VCaP (cell line): Measurements from ENCODE around the gene ZNF658.
"Not testable (repeated sequence)": the region's sequence is repeated elsewhere in the genome, so short reads cannot be mapped to it uniquely, and the experiment has no call there.

Experiments used
- H3K27ac ChIP-seq: fragments of 450-650 bp; 2 replicates; pipeline ENCODE4 v1.5.1; 2017

ZNF658 gene

GRCh38 chr9:66900490-66901131, at the start of gene ZNF658:
ZNF658 (plus strand) TSS chr9:66900725; CDS start chr9:66903562, 2,837 bp downstream.
- H3K27ac ChIP-seq, result not testable (repeated sequence)

- H3K27ac ChIP-seq, result not testable (repeated sequence)
These were observed 38.8 kb upstream of the ZNF658 start for GRCh38 chr9:66861732-66862131.

- not testable (repeated sequence) for H3K27ac ChIP-seq
These were observed 31.9 kb upstream of the ZNF658 start for GRCh38 chr9:66868660-66869059.

DNA sequence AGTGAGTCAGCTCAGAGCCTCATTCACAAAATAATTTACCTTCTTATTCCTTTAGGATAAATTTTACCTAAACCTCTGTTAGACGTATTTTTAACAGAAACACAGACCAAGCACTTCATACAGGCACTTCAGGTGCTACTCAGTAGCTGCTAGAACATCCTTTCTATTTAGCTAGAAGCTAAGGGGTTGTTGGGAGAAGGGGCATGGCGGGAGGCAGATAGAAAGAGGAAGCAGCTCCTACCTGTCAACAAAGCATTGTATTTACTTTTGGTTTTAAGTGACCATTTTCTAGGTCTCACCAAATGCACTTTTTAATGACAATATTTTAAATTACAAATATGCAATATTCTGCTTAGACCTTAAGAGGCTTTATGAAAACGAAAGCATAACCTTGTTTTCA, 19.9 kb upstream of the ZNF658 start:
- not testable (repeated sequence) for H3K27ac ChIP-seq

- not testable (repeated sequence) for H3K27ac ChIP-seq
These were observed 18.7 kb upstream of the ZNF658 start for GRCh38 chr9:66881847-66882246.

GRCh38 chr9:66890334-66890733, 10.2 kb upstream of the ZNF658 start:
- H3K27ac ChIP-seq, result not testable (repeated sequence)

GRCh38 chr9:66901141-66901540, 616 bp downstream of the ZNF658 start:
- not testable (repeated sequence) for H3K27ac ChIP-seq

- H3K27ac ChIP-seq, result not testable (repeated sequence)
These were observed 9.0 kb downstream of the ZNF658 start for GRCh38 chr9:66909560-66909959.

GRCh38 chr9:66920072-66920471, 19.5 kb downstream of the ZNF658 start:
- not testable (repeated sequence) for H3K27ac ChIP-seq

GRCh38 chr9:66936194-66936870, 35.8 kb downstream of the ZNF658 start:
- H3K27ac ChIP-seq, result not testable (repeated sequence)

DNA sequence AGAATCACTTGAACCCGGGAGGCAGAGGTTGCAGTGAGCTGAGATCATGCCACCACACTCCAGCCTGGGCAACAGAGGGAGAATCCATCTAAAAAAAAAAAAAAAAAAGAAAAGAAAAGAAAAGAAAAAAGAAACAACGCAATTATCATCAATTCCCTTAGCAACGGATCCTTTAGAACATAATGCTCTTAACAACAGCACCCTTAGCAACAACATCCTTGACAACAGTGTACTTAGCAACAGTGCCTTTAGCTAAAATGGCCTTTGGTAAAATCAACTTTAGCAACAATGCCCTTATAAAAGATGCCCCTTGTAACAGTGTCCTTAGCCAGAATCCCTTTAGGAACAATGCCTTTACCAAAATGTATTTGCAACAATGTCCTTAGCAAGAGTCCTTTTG, 37.1 kb downstream of the ZNF658 start:
- H3K27ac ChIP-seq, result not testable (repeated sequence)

GRCh38 chr9:66938322-66938721, 37.8 kb downstream of the ZNF658 start:
- H3K27ac ChIP-seq, result not testable (repeated sequence)

DNA sequence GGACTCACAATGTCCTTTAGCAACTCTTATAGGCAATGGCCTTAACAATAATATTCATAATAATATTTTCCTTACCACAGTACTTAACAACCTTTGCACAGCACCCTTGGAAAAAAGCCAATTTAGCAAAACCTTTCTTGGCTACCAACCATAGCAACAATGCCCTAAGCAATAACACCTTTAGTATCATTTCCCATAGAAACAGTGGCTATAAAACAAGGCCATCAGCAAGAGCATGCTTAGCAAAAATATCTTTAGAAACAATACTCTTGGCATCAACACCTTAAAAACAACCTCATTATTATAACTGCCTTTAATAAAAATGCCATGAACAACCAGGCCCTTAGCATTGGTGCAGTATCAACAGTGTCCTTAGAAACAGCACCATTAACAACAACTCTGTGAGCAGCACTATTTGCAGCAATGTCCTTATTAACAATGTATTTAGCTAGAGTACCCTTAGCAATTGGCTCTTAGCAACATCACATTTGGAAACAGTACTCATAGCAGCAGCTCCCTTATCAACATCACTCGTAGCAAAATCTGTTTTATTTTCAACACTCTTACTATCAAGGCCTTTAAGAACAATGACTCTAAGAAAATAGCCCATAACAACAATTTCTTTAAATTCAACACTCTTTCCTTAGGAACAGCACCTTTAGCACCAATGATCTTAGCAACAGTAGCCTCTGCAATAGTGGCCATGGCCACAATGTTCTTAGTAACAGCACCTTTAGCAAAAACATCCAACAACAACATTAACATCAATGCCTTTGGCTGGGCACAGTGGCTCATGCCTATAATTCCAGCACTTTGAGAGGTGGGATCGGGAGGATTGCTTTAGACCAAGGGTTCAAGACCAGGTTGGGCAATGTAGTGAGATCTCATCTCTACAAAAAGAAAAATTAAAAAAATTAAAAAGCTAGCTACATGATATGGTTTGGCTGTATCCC, 39.6 kb downstream of the ZNF658 start:
- not testable (repeated sequence) for H3K27ac ChIP-seq

DNA sequence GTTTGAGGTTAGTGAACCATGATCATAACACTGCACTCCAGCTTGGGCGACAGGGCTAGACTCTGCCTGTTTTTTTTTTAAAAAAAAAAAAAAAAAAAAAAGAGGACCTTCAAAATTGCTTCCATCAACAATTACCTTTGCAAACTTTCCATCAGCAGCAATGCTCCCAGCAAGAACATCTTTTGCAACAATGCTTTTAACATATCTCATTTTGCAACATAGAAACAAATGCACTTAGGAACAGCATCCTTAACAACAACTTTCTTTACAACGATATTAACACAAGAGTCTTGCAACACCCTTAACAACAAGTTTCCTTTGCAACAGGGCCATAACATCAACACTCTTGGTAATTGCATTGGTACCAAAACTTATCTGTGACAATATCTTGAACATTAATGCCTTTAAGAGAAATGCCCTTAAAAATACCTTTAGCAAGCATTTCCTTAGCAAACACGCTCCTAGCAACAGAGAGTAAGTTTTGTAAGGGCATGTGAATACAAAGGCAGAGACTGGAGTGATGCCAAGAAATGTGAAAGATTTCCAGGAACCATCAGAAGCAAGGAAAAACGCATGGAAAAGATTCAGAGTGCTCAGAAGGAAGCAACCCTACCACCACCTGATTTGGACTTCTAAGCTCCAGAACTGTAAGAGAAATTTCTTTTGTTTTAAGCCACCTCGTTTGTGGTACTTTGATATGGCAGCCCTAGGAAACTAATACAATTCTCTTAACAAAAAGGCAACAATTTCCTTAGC, 42.1 kb downstream of the ZNF658 start:
- H3K27ac ChIP-seq, result not testable (repeated sequence)

DNA sequence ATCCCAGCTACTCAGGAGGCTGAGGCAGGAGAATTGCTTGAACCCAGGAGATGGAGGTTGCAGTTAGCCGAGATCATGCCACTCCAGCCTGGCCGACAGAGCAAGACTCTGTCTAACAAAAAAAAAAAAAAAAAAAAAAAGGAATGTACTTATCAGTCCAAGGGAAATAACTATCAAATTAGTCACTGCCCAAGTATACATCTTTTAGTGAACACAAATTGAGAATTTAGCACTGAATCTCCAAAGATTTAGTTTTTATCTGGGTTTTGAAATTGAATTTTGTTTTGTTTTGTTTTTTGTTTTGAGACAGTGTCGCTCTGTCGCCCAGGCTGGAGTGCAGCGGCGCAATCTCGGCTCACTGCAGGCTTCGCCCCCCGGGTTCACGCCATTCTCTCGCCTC, 52.1 kb downstream of the ZNF658 start:
- not testable (repeated sequence) for H3K27ac ChIP-seq
